OCI-LY1 (cell line): ENCODE results near the gene MRPS10.

Experiments used
- EZH2 ChIP-seq: fragments of 200-600 bp; sonication (generic), shearing (Covaris generic); IDR thresholded peaks from 2 replicates; pipeline ENCODE4 v1.8.0; 2017; ENCODE audit warnings: borderline replicate concordance, mixed run types, mild to moderate bottlenecking, antibody characterized with exemption, low read length, moderate library complexity, mixed read lengths
- TF ChIP-seq, protein P1 (sequence below): fragments of 200-600 bp; sonication (generic), shearing (Covaris generic); IDR thresholded peaks from 2 replicates; pipeline ENCODE4 v1.5.1; 2017; ENCODE audit warnings: mild to moderate bottlenecking, antibody characterized with exemption, low read length, moderate library complexity, mixed read lengths

DNA sequence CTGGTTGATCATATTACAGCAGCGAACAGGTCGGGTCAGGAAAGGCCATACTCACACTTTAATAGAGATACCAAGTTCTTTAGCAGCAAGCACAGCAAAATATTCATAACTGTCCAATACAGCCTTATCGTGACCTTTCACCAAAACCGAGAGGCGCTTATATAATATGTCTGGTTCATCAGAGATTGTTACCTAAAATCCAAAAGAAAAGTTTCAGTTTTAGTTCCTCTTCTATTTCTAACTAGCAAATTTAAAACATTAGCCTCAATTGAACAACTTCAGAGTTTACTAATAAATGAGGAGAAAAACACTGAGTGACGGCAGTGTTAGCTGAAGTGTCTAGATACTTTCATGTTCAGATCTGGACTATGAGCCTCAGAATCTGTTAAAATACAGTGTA lies 5.9 kb downstream of the MRPS10 start:
- TF ChIP-seq, protein P1, sequence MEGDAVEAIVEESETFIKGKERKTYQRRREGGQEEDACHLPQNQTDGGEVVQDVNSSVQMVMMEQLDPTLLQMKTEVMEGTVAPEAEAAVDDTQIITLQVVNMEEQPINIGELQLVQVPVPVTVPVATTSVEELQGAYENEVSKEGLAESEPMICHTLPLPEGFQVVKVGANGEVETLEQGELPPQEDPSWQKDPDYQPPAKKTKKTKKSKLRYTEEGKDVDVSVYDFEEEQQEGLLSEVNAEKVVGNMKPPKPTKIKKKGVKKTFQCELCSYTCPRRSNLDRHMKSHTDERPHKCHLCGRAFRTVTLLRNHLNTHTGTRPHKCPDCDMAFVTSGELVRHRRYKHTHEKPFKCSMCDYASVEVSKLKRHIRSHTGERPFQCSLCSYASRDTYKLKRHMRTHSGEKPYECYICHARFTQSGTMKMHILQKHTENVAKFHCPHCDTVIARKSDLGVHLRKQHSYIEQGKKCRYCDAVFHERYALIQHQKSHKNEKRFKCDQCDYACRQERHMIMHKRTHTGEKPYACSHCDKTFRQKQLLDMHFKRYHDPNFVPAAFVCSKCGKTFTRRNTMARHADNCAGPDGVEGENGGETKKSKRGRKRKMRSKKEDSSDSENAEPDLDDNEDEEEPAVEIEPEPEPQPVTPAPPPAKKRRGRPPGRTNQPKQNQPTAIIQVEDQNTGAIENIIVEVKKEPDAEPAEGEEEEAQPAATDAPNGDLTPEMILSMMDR: no peak
- TF ChIP-seq EZH2: no peak
